Cardiac muscle cell (in vitro differentiated cells and primary cell): ENCODE results near the gene WRAP73. TPM values are rescaled to one million over a fixed set of nuclear protein-coding genes. Genes with fewer than 3 reads are reported as not detected.

Experiments
- DNase-seq, 2 donors: peaks; one replicate each; pipeline versions ENCODE4 v3.0.0 to v3.0.0-alpha.2; 2010 to 2017; ENCODE audit warnings: low read depth in 1 of 2, low spot score in 1 of 2
- H3K27ac ChIP-seq: fragments of 200-600 bp; sonication (generic); 2 replicates; pipeline ENCODE4 v1.5.1; 2016
- H3K27me3 ChIP-seq: fragments of 200-600 bp; sonication (generic); 2 replicates; pipeline ENCODE4 v1.6.0; 2016; ENCODE audit warnings: control low read depth
- H3K36me3 ChIP-seq: fragments of 200-600 bp; sonication (generic); 2 replicates; pipeline ENCODE4 v1.5.1; 2016; ENCODE audit warnings: control low read depth
- H3K4me1 ChIP-seq: fragments of 200-600 bp; sonication (generic); 2 replicates; pipeline ENCODE4 v1.8.1; 2017; ENCODE audit warnings: low read depth, mild to moderate bottlenecking, mixed run types
- H3K4me3 ChIP-seq: fragments of 200-600 bp; sonication (generic); 2 replicates; pipeline ENCODE4 v1.5.1; 2016; ENCODE audit warnings: mild to moderate bottlenecking
- H3K9me3 ChIP-seq: fragments of 200-600 bp; sonication (generic); 2 replicates; pipeline ENCODE4 v1.5.1; 2017; ENCODE audit warnings: low read depth, mild to moderate bottlenecking, control low read depth
- CTCF ChIP-seq: IDR thresholded peaks from 2 replicates; pipeline ENCODE4 v1.5.1; 2012; ENCODE audit warnings: low read depth, mild to moderate bottlenecking, low read length
- polyA plus RNA-seq: library from polyadenylated mRNA; unstranded; fragments of >200 nt; fragmentation: Nextera tagmentation; extraction: Ambion mirVana; gene quantifications from 2 replicates; pipeline ENCODE4 v1.2.1, GENCODE V29; 2016
- total RNA-seq: library from RNA; depleted of rRNA; stranded (reverse); fragments of >200 nt; gene quantifications from 2 replicates; pipeline ENCODE4 v1.2.3, GENCODE V29; 2016

The WRAP73 gene
- total and polyA plus RNA-seq, 2 experiments from 2014 or later = 21.6 to 25.9 TPM

- no peak for TF ChIP-seq CTCF
- H3K9me3 ChIP-seq = no peaks in the 10 kb centered on the region
- no peaks in the 10 kb centered on the region for H3K36me3 ChIP-seq
- peak within 1 kb of the TSS; percentile 18 for H3K4me3 ChIP-seq
- peaks cover 71% of the 10 kb centered on the region for H3K27me3 ChIP-seq
- peak in 1 of 2 donors; percentile 6 for DNase-seq
- H3K4me1 ChIP-seq = no peaks in the 10 kb centered on the region
- H3K27ac ChIP-seq = no peak within 1 kb of the TSS
These were observed 2.1 kb upstream of the WRAP73 start, which contains the start of gene TP73 for GRCh38 chr1:3651930-3652547. Gene TP73, plus strand, starts transcription at chr1:3652516. Its CDS starts 29,850 bp downstream, at chr1:3682366.

- Histone ChIP-seq H3K27me3 (peaks cover 63% of the 10 kb centered on the region), H3K36me3 (peaks cover 4% of the 10 kb centered on the region), H3K4me1 (no peaks in the 10 kb centered on the region), H3K27ac (no peak overlapping the region), H3K4me3 (no peak overlapping the region), H3K9me3 (no peaks in the 10 kb centered on the region)
- TF ChIP-seq CTCF = no peak
- peak in 1 of 2 donors; percentile 7 for DNase-seq
These were observed 1.4 kb upstream of the WRAP73 start for GRCh38 chr1:3651026-3651929.

- TF ChIP-seq CTCF = no peak
- Histone ChIP-seq H3K27ac (no peak overlapping the region), H3K9me3 (no peaks in the 10 kb centered on the region), H3K4me3 (peak overlapping the region; percentile 76), H3K4me1 (no peaks in the 10 kb centered on the region), H3K36me3 (peaks cover 5% of the 10 kb centered on the region), H3K27me3 (peaks cover 55% of the 10 kb centered on the region)
- no peak for DNase-seq
These were observed 534 bp upstream of the WRAP73 start for GRCh38 chr1:3650248-3651025.

GRCh38 chr1:3646596-3646995, 3.3 kb downstream of the WRAP73 start:
- H3K27me3 ChIP-seq = peaks cover 16% of the 10 kb centered on the region
- DNase-seq = no peak
- peaks cover 5% of the 10 kb centered on the region for H3K36me3 ChIP-seq
- H3K4me3 ChIP-seq = no peak overlapping the region
- TF ChIP-seq CTCF = no peak
- H3K9me3 ChIP-seq = no peaks in the 10 kb centered on the region
- no peak overlapping the region for H3K27ac ChIP-seq
- no peaks in the 10 kb centered on the region for H3K4me1 ChIP-seq

- no peak overlapping the region for H3K27ac ChIP-seq
- H3K4me1 ChIP-seq = no peaks in the 10 kb centered on the region
- H3K9me3 ChIP-seq = no peaks in the 10 kb centered on the region
- no peak for TF ChIP-seq CTCF
- no peak overlapping the region for H3K4me3 ChIP-seq
- H3K27me3 ChIP-seq = peaks cover 8% of the 10 kb centered on the region
- peaks cover 5% of the 10 kb centered on the region for H3K36me3 ChIP-seq
- DNase-seq = no peak
These were observed 4.1 kb downstream of the WRAP73 start for GRCh38 chr1:3645666-3646355.
